Small intestine (tissue), 7 donors: Measurements from ENCODE around the gene CIB2. TPM values are rescaled to one million over a fixed set of nuclear protein-coding genes. Genes with fewer than 3 reads are reported as not detected.

ENCODE experiments used
- DNase-seq, 2 donors: peaks; one replicate each; pipeline versions ENCODE4 v3.0.0 to v3.0.0-alpha.2; 2013
- FAIRE-seq: peaks from 2 replicates; lab custom pipeline; 2012; peaks lifted over from hg19 to GRCh38; lab: Jason Lieb, UNC
- H3K27ac ChIP-seq, 3 donors: one replicate each; pipeline ENCODE4 v1.5.1; 2013; ENCODE audit warnings: low read length in 2 of 3, mild to moderate bottlenecking in 2 of 3, control low read depth in 1 of 3, inconsistent platforms in 1 of 3, low read depth in 1 of 3, moderate library complexity in 1 of 3
- H3K27me3 ChIP-seq, 3 donors: one replicate each; pipeline ENCODE4 v1.6.1; 2013; ENCODE audit warnings: low read length in 3 of 3, inconsistent platforms in 1 of 3; ENCODE audit not compliant: control insufficient read depth in 3 of 3, insufficient read depth in 3 of 3
- H3K36me3 ChIP-seq, 3 donors: one replicate each; pipeline ENCODE4 v1.6.1; 2013; ENCODE audit warnings: low read length in 3 of 3, inconsistent platforms in 1 of 3, low read depth in 1 of 3, mild to moderate bottlenecking in 1 of 3, moderate library complexity in 1 of 3; ENCODE audit not compliant: control insufficient read depth in 3 of 3, insufficient read depth in 2 of 3
- H3K4me1 ChIP-seq, 3 donors: one replicate each; pipeline ENCODE4 v1.6.1; 2013; ENCODE audit warnings: low read length in 2 of 3, inconsistent platforms in 1 of 3, low read depth in 1 of 3, mild to moderate bottlenecking in 1 of 3, moderate library complexity in 1 of 3; ENCODE audit not compliant: control insufficient read depth in 3 of 3, insufficient read depth in 2 of 3
- H3K4me3 ChIP-seq, 3 donors: one replicate each; pipeline ENCODE4 v1.5.1; 2013; ENCODE audit warnings: low read length in 3 of 3, control low read depth in 1 of 3, inconsistent platforms in 1 of 3, low read depth in 1 of 3, mild to moderate bottlenecking in 1 of 3, moderate library complexity in 1 of 3
- H3K9me3 ChIP-seq, 2 donors: one replicate each; pipeline ENCODE4 v1.6.1; 2013; ENCODE audit warnings: low read depth in 1 of 2, low read length in 1 of 2; ENCODE audit not compliant: control insufficient read depth in 2 of 2, insufficient read depth in 1 of 2
- WGBS, 3 donors: extraction: QIAGEN DNeasy Blood & Tissue Kit; methylation state at CpG; one replicate each; pipeline ENCODE4 v1.1.7; 2013; 5-methylcytosine and 5-hydroxymethylcytosine counted together
- polyA plus RNA-seq, 4 donors: library from polyadenylated mRNA; stranded (reverse) in 3 of 4; unstranded in 1 of 4; fragments of 200-250 nt in 3 of 4; fragments of 120-200 nt in 1 of 4; gene quantifications; one replicate each; pipeline versions ENCODE4 v1.2.1 to v1.2.3, GENCODE V29; 2013
- donor health status: healthy with polysubstance abuse.
- donor health status: control.
- donor health status: control.
- donor health status: Bipolar disorder and iron deficiency.
- donor health status: healthy.

The CIB2 gene
- polyA plus RNA-seq, 4 donors: 12.7 to 143 (median 52.5) TPM

- H3K4me3 ChIP-seq: peak overlapping the region in 1 of 3 donors; percentile 69
- no peaks in the 10 kb centered on the region for H3K9me3 ChIP-seq
- H3K36me3 ChIP-seq: peaks cover 0 to 28% (median 0%) of the 10 kb centered on the region in 3 donors
- WGBS, 3 donors: 49 to 73% (median 51%) methylated on average over 8 of the region's 8 CpGs
- DNase-seq: peak; percentile 78 to 89
- H3K4me1 ChIP-seq: peaks cover 2 to 52% (median 4%) of the 10 kb centered on the region in 3 donors
- FAIRE-seq: no peak
- no peaks in the 10 kb centered on the region for H3K27me3 ChIP-seq
- H3K27ac ChIP-seq: peak overlapping the region in 1 of 3 donors; percentile 91
Observed at GRCh38 chr15:78129077-78129750, 2.0 kb downstream of the CIB2 start.

DNA sequence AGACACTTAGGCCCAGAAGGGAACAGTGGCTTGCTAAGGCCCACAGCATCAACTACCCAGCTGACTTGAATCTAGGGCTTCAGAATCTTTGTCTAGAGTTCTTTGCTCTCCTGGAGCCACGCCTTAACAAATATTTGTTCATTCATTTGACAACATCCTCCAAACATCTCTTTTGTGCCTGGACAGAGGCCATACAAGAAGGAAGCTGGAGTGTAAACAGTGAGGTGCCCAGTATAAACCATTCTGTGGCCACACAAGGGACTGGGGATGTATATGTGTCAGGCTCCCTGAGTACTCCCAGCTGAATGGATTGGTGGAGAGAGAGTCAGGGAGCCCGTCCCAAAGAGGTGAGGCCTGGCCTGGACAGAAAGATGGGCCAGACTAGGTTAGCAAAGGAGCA, 3.4 kb downstream of the CIB2 start:
- FAIRE-seq (no peak), DNase-seq (peak in 1 of 2 donors; percentile 34)
- Histone ChIP-seq H3K4me1 (peaks cover 2 to 44% (median 4%) of the 10 kb centered on the region in 3 donors), H3K27ac (peak overlapping the region in 2 of 3 donors; percentile 6 to 53), H3K4me3 (no peak overlapping the region), H3K36me3 (peaks cover 0 to 41% (median 0%) of the 10 kb centered on the region in 3 donors), H3K27me3 (no peaks in the 10 kb centered on the region), H3K9me3 (no peaks in the 10 kb centered on the region)
- WGBS, 3 donors: 63 to 67% (median 65%) methylated on average over 2 of the region's 2 CpGs

GRCh38 chr15:78125267-78125666, 6.0 kb downstream of the CIB2 start:
- Histone ChIP-seq H3K27me3 (no peaks in the 10 kb centered on the region), H3K36me3 (peaks cover 0 to 67% (median 0%) of the 10 kb centered on the region in 3 donors), H3K27ac (no peak overlapping the region), H3K9me3 (no peaks in the 10 kb centered on the region), H3K4me3 (no peak overlapping the region), H3K4me1 (peaks cover 0 to 32% (median 2%) of the 10 kb centered on the region in 3 donors)
- DNase-seq: no peak
- FAIRE-seq: no peak
- WGBS, 3 donors: 80 to 91% (median 85%) methylated on average over 3 of the region's 3 CpGs

- Histone ChIP-seq H3K27ac (no peak overlapping the region), H3K4me1 (no peaks in the 10 kb centered on the region), H3K27me3 (no peaks in the 10 kb centered on the region), H3K9me3 (no peaks in the 10 kb centered on the region), H3K36me3 (peaks cover 0 to 59% (median 0%) of the 10 kb centered on the region in 3 donors), H3K4me3 (no peak overlapping the region)
- WGBS, 3 donors: 87 to 94% (median 89%) methylated on average over 5 of the region's 5 CpGs
- no peak for DNase-seq
- no peak for FAIRE-seq
Observed at GRCh38 chr15:78120523-78120922, 10.7 kb downstream of the CIB2 start.

- peaks cover 0 to 8% (median 0%) of the 10 kb centered on the region in 3 donors for H3K4me1 ChIP-seq
- no peaks in the 10 kb centered on the region for H3K27me3 ChIP-seq
- no peak overlapping the region for H3K27ac ChIP-seq
- no peak overlapping the region for H3K4me3 ChIP-seq
- FAIRE-seq: no peak
- no peak for DNase-seq
- peaks cover 0 to 41% (median 0%) of the 10 kb centered on the region in 3 donors for H3K36me3 ChIP-seq
- 57 to 80% (median 73%) methylated on average over 3 of the region's 3 CpGs for WGBS, 3 donors
- no peaks in the 10 kb centered on the region for H3K9me3 ChIP-seq
Observed at GRCh38 chr15:78112551-78112950, 18.7 kb downstream of the CIB2 start.

GRCh38 chr15:78111788-78112187, 19.5 kb downstream of the CIB2 start:
- Histone ChIP-seq H3K9me3 (no peaks in the 10 kb centered on the region), H3K4me3 (no peak overlapping the region), H3K36me3 (peaks cover 0 to 47% (median 0%) of the 10 kb centered on the region in 3 donors), H3K27ac (no peak overlapping the region), H3K27me3 (no peaks in the 10 kb centered on the region), H3K4me1 (peaks cover 0 to 8% (median 0%) of the 10 kb centered on the region in 3 donors)
- 87 to 93% (median 88%) methylated on average over 3 of the region's 3 CpGs for WGBS, 3 donors
- no peak for DNase-seq
- FAIRE-seq: no peak

- Histone ChIP-seq H3K36me3 (peaks cover 0 to 55% (median 0%) of the 10 kb centered on the region in 3 donors), H3K27ac (no peak overlapping the region), H3K4me1 (peaks cover 0 to 15% (median 0%) of the 10 kb centered on the region in 3 donors), H3K27me3 (no peaks in the 10 kb centered on the region), H3K9me3 (no peaks in the 10 kb centered on the region), H3K4me3 (no peak overlapping the region)
- FAIRE-seq (no peak), DNase-seq (no peak)
- 94 to 98% (median 94%) methylated on average over 10 of the region's 10 CpGs for WGBS, 3 donors
Observed at GRCh38 chr15:78110916-78111475, 20.2 kb downstream of the CIB2 start.

DNA sequence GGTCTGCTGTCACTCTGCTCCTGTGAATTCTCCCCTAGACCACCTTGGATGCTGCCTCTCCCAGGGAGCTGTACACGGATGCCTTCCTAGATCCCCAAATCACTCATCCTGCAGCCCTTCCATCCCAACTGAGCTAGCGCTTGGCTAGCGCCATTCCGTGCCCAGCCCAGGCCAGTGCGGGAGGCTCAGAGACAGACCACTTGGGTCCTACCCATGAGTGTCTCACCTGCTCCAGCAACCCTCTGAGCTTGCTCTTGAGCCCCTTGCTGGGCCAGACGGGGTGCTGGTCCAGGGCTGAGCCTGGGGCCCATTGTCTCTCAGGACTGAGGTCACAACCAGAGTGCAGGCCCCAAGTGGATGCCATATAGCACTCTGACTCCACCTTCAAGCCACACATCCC, 21.1 kb downstream of the CIB2 start:
- H3K4me1 ChIP-seq: peaks cover 0 to 23% (median 2%) of the 10 kb centered on the region in 3 donors
- no peak overlapping the region for H3K4me3 ChIP-seq
- DNase-seq (no peak), FAIRE-seq (no peak)
- no peaks in the 10 kb centered on the region for H3K27me3 ChIP-seq
- H3K36me3 ChIP-seq: peaks cover 0 to 62% (median 0%) of the 10 kb centered on the region in 3 donors
- 94 to 99% (median 95%) methylated on average over 6 of the region's 6 CpGs for WGBS, 3 donors
- H3K9me3 ChIP-seq: no peaks in the 10 kb centered on the region
- no peak overlapping the region for H3K27ac ChIP-seq
